Mesothelial cell of epicardium (in vitro differentiated cells): ENCODE results near the gene KMT2C. TPM values are rescaled to one million over a fixed set of nuclear protein-coding genes. Genes with fewer than 3 reads are reported as not detected.
A peak's percentile ranks its signal among the peaks of the same experiment; 100 is the strongest.
"Not testable (repeated sequence)": the region's sequence is repeated elsewhere in the genome, so short reads cannot be mapped to it uniquely, and the experiment has no call there.

ENCODE experiments used
- DNase-seq, 2 experiments: peaks; one replicate each; pipeline ENCODE4 v3.0.0; 2021; ENCODE audit warnings: low spot score in 2 of 2; ENCODE audit not compliant: unreplicated experiment in 2 of 2
- H3K27ac Mint-ChIP-seq: 2 replicates; pipeline ENCODE4 v1.8.0; 2021; ENCODE audit warnings: mixed read lengths
- H3K27me3 Mint-ChIP-seq: 2 replicates; pipeline ENCODE4 v1.8.0; 2021; ENCODE audit warnings: low read depth, mixed read lengths
- H3K36me3 Mint-ChIP-seq: 2 replicates; pipeline ENCODE4 v1.8.0; 2021; ENCODE audit warnings: mixed read lengths
- H3K4me1 Mint-ChIP-seq: 2 replicates; pipeline ENCODE4 v1.8.0; 2021; ENCODE audit warnings: mixed read lengths
- H3K4me3 Mint-ChIP-seq: 2 replicates; pipeline ENCODE4 v1.8.0; 2021; ENCODE audit warnings: mild to moderate bottlenecking, moderate library complexity, mixed read lengths
- H3K9me3 Mint-ChIP-seq: 2 replicates; pipeline ENCODE4 v1.8.0; 2021; ENCODE audit warnings: mixed read lengths
- CTCF ChIP-seq: fragments of 200-600 bp; sonication (generic); IDR thresholded peaks from one replicate; pipeline ENCODE4 v1.5.0; 2021; ENCODE audit warnings: antibody characterized with exemption; ENCODE audit not compliant: unreplicated experiment
- total RNA-seq: library from RNA; stranded (reverse); gene quantifications from 3 replicates; pipeline ENCODE4 v1.2.1, GENCODE V29; 2021

The KMT2C gene
- total RNA-seq, 1 donor from 2014 or later: 108 TPM

GRCh38 chr7:152383341-152384234 lies 52.2 kb downstream of the KMT2C start:
- Mint-ChIP-seq H3K4me1 (peaks cover 5% of the 10 kb centered on the region), H3K9me3 (peaks cover 19% of the 10 kb centered on the region), H3K27me3 (no peaks in the 10 kb centered on the region), H3K27ac (no peak overlapping the region), H3K36me3 (peaks cover 8% of the 10 kb centered on the region), H3K4me3 (no peak overlapping the region)
- TF ChIP-seq CTCF: no peak
- DNase-seq: no peak

- H3K36me3 Mint-ChIP-seq: peaks cover 16% of the 10 kb centered on the region
- H3K9me3 Mint-ChIP-seq: peaks cover 19% of the 10 kb centered on the region
- peaks cover 5% of the 10 kb centered on the region for H3K4me1 Mint-ChIP-seq
- no peak overlapping the region for H3K4me3 Mint-ChIP-seq
- no peak for DNase-seq
- H3K27me3 Mint-ChIP-seq: no peaks in the 10 kb centered on the region
- no peak overlapping the region for H3K27ac Mint-ChIP-seq
- no peak for TF ChIP-seq CTCF
Measured at GRCh38 chr7:152382244-152382643, 53.6 kb downstream of the KMT2C start.

- not testable (repeated sequence) for H3K4me3 Mint-ChIP-seq, H3K4me1 Mint-ChIP-seq, H3K27me3 Mint-ChIP-seq, DNase-seq
- peaks cover 24% of the 10 kb centered on the region for H3K36me3 Mint-ChIP-seq
- peaks cover 25% of the 10 kb centered on the region for H3K9me3 Mint-ChIP-seq
- peak overlapping the region; percentile 7 for H3K27ac Mint-ChIP-seq
Measured at GRCh38 chr7:152380931-152381578, 54.7 kb downstream of the KMT2C start.

GRCh38 chr7:152378497-152378896 lies 57.3 kb downstream of the KMT2C start:
- not testable (repeated sequence) for H3K4me1 Mint-ChIP-seq, H3K27ac Mint-ChIP-seq

GRCh38 chr7:152376716-152377484 lies 58.9 kb downstream of the KMT2C start:
- H3K9me3 Mint-ChIP-seq: peaks cover 38% of the 10 kb centered on the region
- H3K36me3 Mint-ChIP-seq: peaks cover 32% of the 10 kb centered on the region
- not testable (repeated sequence) for H3K4me1 Mint-ChIP-seq, H3K27me3 Mint-ChIP-seq, DNase-seq, H3K4me3 Mint-ChIP-seq, H3K27ac Mint-ChIP-seq

More at GRCh38 chr7:152378497-152378896, 57.3 kb downstream of the KMT2C start:
- Mint-ChIP-seq H3K9me3 (peaks cover 26% of the 10 kb centered on the region), H3K36me3 (peaks cover 25% of the 10 kb centered on the region)
- DNase-seq, H3K27me3 Mint-ChIP-seq, H3K4me3 Mint-ChIP-seq: not testable (repeated sequence)

GRCh38 chr7:152370297-152370696 lies 65.5 kb downstream of the KMT2C start:
- peaks cover 14% of the 10 kb centered on the region for H3K4me1 Mint-ChIP-seq
- H3K4me3 Mint-ChIP-seq: no peak overlapping the region
- H3K27me3 Mint-ChIP-seq: no peaks in the 10 kb centered on the region
- no peak for DNase-seq
- H3K36me3 Mint-ChIP-seq: peaks cover 18% of the 10 kb centered on the region
- TF ChIP-seq CTCF: no peak
- no peak overlapping the region for H3K27ac Mint-ChIP-seq
- peaks cover 26% of the 10 kb centered on the region for H3K9me3 Mint-ChIP-seq

- Mint-ChIP-seq H3K27ac (no peak overlapping the region), H3K4me1 (peaks cover 16% of the 10 kb centered on the region)
Measured at GRCh38 chr7:152369518-152369917, 66.3 kb downstream of the KMT2C start.

More at GRCh38 chr7:152369518-152369917, 66.3 kb downstream of the KMT2C start:
- peaks cover 18% of the 10 kb centered on the region for H3K36me3 Mint-ChIP-seq
- no peaks in the 10 kb centered on the region for H3K27me3 Mint-ChIP-seq
- DNase-seq: no peak
- H3K9me3 Mint-ChIP-seq: peaks cover 26% of the 10 kb centered on the region
- H3K4me3 Mint-ChIP-seq: no peak overlapping the region
- no peak for TF ChIP-seq CTCF
